Hepatocyte (in vitro differentiated cells): ENCODE data around the gene FOXN3. TPM values are rescaled to one million over a fixed set of nuclear protein-coding genes. Genes with fewer than 3 reads are reported as not detected.
A peak's percentile ranks its signal among the peaks of the same experiment; 100 is the strongest.

Experiments
- DNase-seq: peaks from one replicate; pipeline ENCODE4 v3.0.0-alpha.2; 2016; ENCODE audit warnings: low spot score
- H2AFZ ChIP-seq: fragments of 200-600 bp; sonication (generic); 2 replicates; pipeline ENCODE4 v1.6.0; 2016; ENCODE audit warnings: antibody characterized with exemption, mild to moderate bottlenecking
- H3K27ac ChIP-seq: fragments of 200-600 bp; sonication (generic); 2 replicates; pipeline ENCODE4 v1.5.1; 2016; ENCODE audit warnings: mild to moderate bottlenecking
- H3K27me3 ChIP-seq: fragments of 200-600 bp; sonication (generic); 2 replicates; pipeline ENCODE4 v1.6.1; 2016
- H3K36me3 ChIP-seq: fragments of 200-600 bp; sonication (generic); replicated peaks from 2 replicates; pipeline ENCODE4 v1.5.1; 2016; ENCODE audit warnings: low read depth; ENCODE audit not compliant: insufficient read depth
- H3K4me1 ChIP-seq: fragments of 200-600 bp; sonication (generic); 2 replicates; pipeline ENCODE4 v1.5.1; 2016; ENCODE audit warnings: mild to moderate bottlenecking, moderate library complexity; ENCODE audit not compliant: insufficient read depth
- H3K4me2 ChIP-seq: fragments of 200-600 bp; sonication (generic); 2 replicates; pipeline ENCODE4 v1.6.0; 2016
- H3K4me3 ChIP-seq: fragments of 200-600 bp; sonication (generic); 2 replicates; pipeline ENCODE4 v1.5.1; 2016; ENCODE audit warnings: mild to moderate bottlenecking
- H3K79me2 ChIP-seq: fragments of 200-600 bp; sonication (generic); 2 replicates; pipeline ENCODE4 v1.6.0; 2017; ENCODE audit warnings: mild to moderate bottlenecking
- H3K9me2 ChIP-seq: fragments of 200-600 bp; sonication (generic); replicated peaks from 2 replicates; pipeline ENCODE4 v1.6.0; 2017; ENCODE audit warnings: mild to moderate bottlenecking; ENCODE audit not compliant: insufficient read depth
- H3K9me3 ChIP-seq: fragments of 200-600 bp; sonication (generic); 2 replicates; pipeline ENCODE4 v1.5.1; 2016; ENCODE audit warnings: low read depth, mild to moderate bottlenecking
- H4K20me1 ChIP-seq: fragments of 200-600 bp; sonication (generic); 2 replicates; pipeline ENCODE4 v1.6.0; 2016; ENCODE audit warnings: mild to moderate bottlenecking; ENCODE audit not compliant: insufficient read depth, poor library complexity, severe bottlenecking
- CTCF ChIP-seq: fragments of 200-600 bp; sonication (generic); IDR thresholded peaks from 2 replicates; pipeline ENCODE4 v1.5.1; 2016; ENCODE audit warnings: antibody characterized with exemption, mild to moderate bottlenecking; ENCODE audit not compliant: poor library complexity
- EZH2 ChIP-seq: fragments of 200-600 bp; sonication (generic); IDR thresholded peaks from 2 replicates; pipeline ENCODE4 v1.6.1; 2016; ENCODE audit warnings: antibody characterized with exemption, mild to moderate bottlenecking, borderline replicate concordance
- EZH2phosphoT487 ChIP-seq: fragments of 200-600 bp; sonication (generic); IDR thresholded peaks from one replicate; pipeline ENCODE4 v1.6.1; 2018; ENCODE audit warnings: antibody characterized with exemption, mild to moderate bottlenecking, low read depth, moderate library complexity; ENCODE audit not compliant: unreplicated experiment, severe bottlenecking
- WGBS: methylation state at CpG from one replicate; pipeline ENCODE4 v1.1.6; 2016; ENCODE audit warnings: low lambda C conversion rate; ENCODE audit errors: missing lambda C conversion rate; 5-methylcytosine and 5-hydroxymethylcytosine counted together
- polyA plus RNA-seq: library from polyadenylated mRNA; unstranded; fragments of >200 nt; fragmentation: Nextera tagmentation; extraction: Ambion mirVana; gene quantifications from 2 replicates; pipeline ENCODE4 v1.2.1, GENCODE V29; 2016
- total RNA-seq: library from RNA; depleted of rRNA; stranded (reverse); fragments of >200 nt; gene quantifications from 2 replicates; pipeline ENCODE4 v1.2.3, GENCODE V29; 2014

The FOXN3 gene
- total and polyA plus RNA-seq, 2 experiments from 2014 or later = 42.2 to 47.6 TPM

DNA sequence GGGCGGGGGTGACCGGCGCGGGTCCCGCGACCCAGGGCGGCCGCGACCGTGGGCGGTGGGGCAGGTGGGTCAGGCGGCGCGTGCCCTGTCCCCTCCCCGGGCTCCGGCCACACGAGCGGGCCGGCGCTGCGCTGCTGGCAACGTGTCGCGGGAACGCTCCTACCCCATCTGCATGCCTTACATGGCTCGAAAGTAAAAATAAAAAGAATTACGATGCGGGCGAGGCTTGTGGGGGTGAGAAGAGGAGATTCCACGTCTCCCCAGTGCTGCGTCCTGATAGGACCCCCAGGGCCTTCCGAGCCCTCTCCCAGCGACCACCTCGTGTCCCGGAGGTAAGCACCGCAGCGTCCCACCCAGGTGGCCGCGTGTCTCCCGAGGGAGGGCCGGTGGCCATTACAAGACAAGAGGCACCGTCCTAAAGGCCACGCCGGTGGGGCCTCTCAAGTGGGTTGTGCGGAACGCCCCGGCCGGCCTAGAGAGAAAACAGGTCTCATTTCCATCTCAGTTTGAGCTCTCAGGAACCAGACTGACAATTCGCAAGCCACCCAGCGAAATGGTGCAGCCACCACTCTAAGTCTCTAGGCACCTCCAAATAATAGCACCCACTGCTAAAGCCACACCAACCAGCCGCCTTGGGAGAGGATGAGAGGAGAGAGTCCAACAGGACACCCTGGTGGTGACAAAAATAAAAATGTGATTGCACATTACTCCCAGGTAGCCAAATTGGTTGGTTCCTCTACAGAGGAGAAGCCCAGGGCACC, 612 bp upstream of the FOXN3 start:
- peak overlapping the region; percentile 66 for H2AFZ ChIP-seq
- H3K4me2 ChIP-seq = peak overlapping the region; percentile 81
- H3K79me2 ChIP-seq = peaks cover 29% of the 10 kb centered on the region
- no peaks in the 10 kb centered on the region for H4K20me1 ChIP-seq
- peak overlapping the region; percentile 82 for H3K27ac ChIP-seq
- no peaks in the 10 kb centered on the region for H3K9me2 ChIP-seq
- 5% methylated on average over 30 of the region's 51 CpGs for WGBS
- H3K9me3 ChIP-seq = no peaks in the 10 kb centered on the region
- peaks cover 20% of the 10 kb centered on the region for H3K4me1 ChIP-seq
- no peaks in the 10 kb centered on the region for H3K36me3 ChIP-seq
- no peaks in the 10 kb centered on the region for H3K27me3 ChIP-seq
- peak; percentile 68 for DNase-seq
- peak overlapping the region; percentile 55 for H3K4me3 ChIP-seq
- TF ChIP-seq EZH2phosphoT487 = no peak
- peak; percentile 46 for TF ChIP-seq CTCF

GRCh38 chr14:89416002-89416995, 734 bp downstream of the FOXN3 start:
- TF ChIP-seq CTCF = no peak
- TF ChIP-seq EZH2 = no peak
- TF ChIP-seq EZH2phosphoT487 = no peak
- Histone ChIP-seq H3K9me3 (no peaks in the 10 kb centered on the region), H3K27ac (peak overlapping the region; percentile 93), H3K4me1 (peaks cover 12% of the 10 kb centered on the region), H3K4me3 (peak overlapping the region; percentile 81), H4K20me1 (no peaks in the 10 kb centered on the region), H2AFZ (peak overlapping the region; percentile 79), H3K9me2 (no peaks in the 10 kb centered on the region), H3K79me2 (peaks cover 43% of the 10 kb centered on the region), H3K36me3 (no peaks in the 10 kb centered on the region), H3K27me3 (no peaks in the 10 kb centered on the region), H3K4me2 (peak overlapping the region; percentile 75)
- peak; percentile 95 for DNase-seq
- WGBS = 1% methylated on average over 61 of the region's 98 CpGs

DNA sequence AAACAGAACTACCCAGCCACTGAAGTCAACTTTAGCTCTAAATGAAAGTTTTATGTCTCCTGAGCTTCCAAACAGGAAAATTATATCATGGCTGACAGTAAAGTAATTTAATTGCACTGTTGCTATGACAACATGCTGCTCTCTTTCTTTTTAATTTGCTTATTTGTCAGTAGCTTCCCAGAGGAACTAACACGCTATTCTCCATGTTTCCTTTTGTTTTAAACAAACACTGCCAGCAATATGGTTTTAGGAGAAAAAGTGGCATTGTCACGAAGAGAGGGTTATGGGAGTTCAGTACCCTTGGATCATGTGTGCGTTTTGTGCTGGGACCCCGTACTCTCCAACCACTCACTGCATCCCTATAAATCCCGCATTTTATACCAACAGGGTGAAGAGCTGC, 1.9 kb downstream of the FOXN3 start:
- H3K4me1 ChIP-seq = peaks cover 12% of the 10 kb centered on the region
- H2AFZ ChIP-seq = no peak overlapping the region
- DNase-seq = no peak
- WGBS = 48% methylated on average over 5 of the region's 5 CpGs
- H3K27ac ChIP-seq = peak overlapping the region; percentile 93
- H3K4me3 ChIP-seq = peak overlapping the region; percentile 81
- no peaks in the 10 kb centered on the region for H3K9me3 ChIP-seq
- H3K27me3 ChIP-seq = no peaks in the 10 kb centered on the region
- peaks cover 54% of the 10 kb centered on the region for H3K79me2 ChIP-seq
- peak overlapping the region; percentile 75 for H3K4me2 ChIP-seq
- TF ChIP-seq CTCF (no peak), EZH2phosphoT487 (no peak), EZH2 (no peak)
- H3K9me2 ChIP-seq = no peaks in the 10 kb centered on the region
- no peaks in the 10 kb centered on the region for H3K36me3 ChIP-seq
- peaks cover 4% of the 10 kb centered on the region for H4K20me1 ChIP-seq
